ENCODE data around the gene P4HA2. TPM values are rescaled to one million over a fixed set of nuclear protein-coding genes. Genes with fewer than 3 reads are reported as not detected.

Gene P4HA2
- total RNA-seq, 2 donors from 2014 or later, result 16.8 to 18.0 TPM

DNA sequence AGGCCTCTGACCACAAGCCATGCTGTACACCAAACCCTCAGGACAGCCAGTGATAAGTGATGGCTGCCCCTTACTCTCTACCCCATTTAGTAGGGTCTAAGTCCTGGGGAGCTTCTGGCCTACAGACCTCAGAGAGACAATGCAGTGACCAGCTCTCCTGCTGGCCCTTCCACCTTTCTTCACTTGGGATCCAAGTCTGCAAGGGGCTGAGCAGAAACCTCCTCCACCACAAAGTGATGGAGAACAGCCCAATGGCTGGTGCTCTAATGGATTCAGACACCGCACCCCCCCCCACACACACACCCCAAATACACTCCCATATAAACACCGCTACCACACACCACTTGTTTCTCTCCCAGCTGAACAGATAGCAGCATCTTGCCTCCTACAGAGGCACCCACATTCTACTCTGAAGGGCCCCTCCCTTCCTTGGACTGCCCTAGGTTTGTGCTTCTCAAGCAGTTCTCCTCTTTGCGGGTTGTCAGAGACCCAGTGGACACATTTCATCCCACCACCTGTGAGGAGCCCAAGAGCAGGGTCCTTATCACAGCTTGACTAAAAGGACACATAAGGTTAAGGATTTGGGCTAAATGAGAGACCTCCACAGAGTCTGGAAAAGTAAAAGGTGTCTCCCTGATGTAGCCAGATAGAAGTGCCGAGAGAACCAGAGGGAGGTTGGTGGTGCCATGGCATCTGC lies 28.6 kb upstream of the P4HA2 start:
- H3K36me3 ChIP-seq, result no peaks in the 10 kb centered on the region
- no peak for DNase-seq (ENCODE audit: low spot score)
- no peaks in the 10 kb centered on the region for H3K27me3 ChIP-seq (replicated peaks; ENCODE audit: insufficient read depth)
- H3K9me3 ChIP-seq, result no peaks in the 10 kb centered on the region
- H3K4me3 ChIP-seq, result no peak overlapping the region
- TF ChIP-seq POLR2AphosphoS5 (IDR thresholded peaks at IDR 0.05) (no peak), POLR2A (IDR thresholded peaks at IDR 0.05) (no peak)
- TF ChIP-seq, protein P1, sequence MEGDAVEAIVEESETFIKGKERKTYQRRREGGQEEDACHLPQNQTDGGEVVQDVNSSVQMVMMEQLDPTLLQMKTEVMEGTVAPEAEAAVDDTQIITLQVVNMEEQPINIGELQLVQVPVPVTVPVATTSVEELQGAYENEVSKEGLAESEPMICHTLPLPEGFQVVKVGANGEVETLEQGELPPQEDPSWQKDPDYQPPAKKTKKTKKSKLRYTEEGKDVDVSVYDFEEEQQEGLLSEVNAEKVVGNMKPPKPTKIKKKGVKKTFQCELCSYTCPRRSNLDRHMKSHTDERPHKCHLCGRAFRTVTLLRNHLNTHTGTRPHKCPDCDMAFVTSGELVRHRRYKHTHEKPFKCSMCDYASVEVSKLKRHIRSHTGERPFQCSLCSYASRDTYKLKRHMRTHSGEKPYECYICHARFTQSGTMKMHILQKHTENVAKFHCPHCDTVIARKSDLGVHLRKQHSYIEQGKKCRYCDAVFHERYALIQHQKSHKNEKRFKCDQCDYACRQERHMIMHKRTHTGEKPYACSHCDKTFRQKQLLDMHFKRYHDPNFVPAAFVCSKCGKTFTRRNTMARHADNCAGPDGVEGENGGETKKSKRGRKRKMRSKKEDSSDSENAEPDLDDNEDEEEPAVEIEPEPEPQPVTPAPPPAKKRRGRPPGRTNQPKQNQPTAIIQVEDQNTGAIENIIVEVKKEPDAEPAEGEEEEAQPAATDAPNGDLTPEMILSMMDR (IDR thresholded peaks at IDR 0.05), result no peak
- H3K27ac ChIP-seq, result no peak overlapping the region
- H3K4me1 ChIP-seq (replicated peaks), result peaks cover 8% of the 10 kb centered on the region
- intact Hi-C loops (cut with DNase I), result loop anchor here (5.0 to 10.0 kb wide), 2 partner anchors 39 to 239 kb away; partner anchors contain the start of gene IRF1
- WGBS, result 94% methylated on average over 4 of the region's 4 CpGs

DNA sequence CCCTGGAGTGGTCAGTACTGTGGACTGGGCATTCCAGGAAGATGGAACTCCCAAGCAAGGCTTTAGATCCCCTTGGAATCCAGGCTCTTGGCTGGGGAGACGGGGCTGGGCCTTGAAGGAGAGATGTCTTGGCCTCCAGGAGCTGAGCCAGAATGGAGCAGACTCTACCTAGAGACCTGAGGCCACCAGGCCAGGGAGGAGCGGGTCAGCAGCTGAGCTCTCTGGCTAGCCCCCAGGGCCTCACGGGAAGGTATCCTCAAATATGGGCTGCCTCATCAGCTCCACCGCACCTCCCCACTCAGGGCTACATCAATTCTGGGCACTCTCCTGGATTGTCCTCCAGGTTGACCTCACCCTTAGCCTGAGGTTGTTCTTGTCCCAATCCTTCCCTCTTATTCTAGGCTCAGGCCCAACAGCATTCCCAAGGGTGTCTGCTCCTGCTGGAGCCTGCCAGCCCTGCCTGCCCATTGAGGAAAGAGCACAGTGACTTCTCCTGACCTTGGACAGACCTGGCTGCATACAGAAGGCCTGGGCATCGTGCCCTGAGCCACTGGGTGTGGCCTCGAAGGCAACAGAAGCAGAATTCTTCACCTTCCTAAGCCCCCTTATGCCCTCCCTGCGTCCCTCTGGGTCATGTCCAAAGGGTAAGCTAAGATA lies 26.8 kb upstream of the P4HA2 start:
- intact Hi-C loops (cut with DNase I), result loop anchor here (10.0 kb wide), 1 partner anchor 240 kb away; the partner anchor contains the start of gene IRF1
- TF ChIP-seq POLR2A (IDR thresholded peaks at IDR 0.05), result no peak
- TF ChIP-seq, protein P1 (IDR thresholded peaks at IDR 0.05), result no peak
- no peak for TF ChIP-seq POLR2AphosphoS5 (IDR thresholded peaks at IDR 0.05)
- H3K27me3 ChIP-seq (replicated peaks; ENCODE audit: insufficient read depth), result no peaks in the 10 kb centered on the region
- no peak overlapping the region for H3K27ac ChIP-seq
- 75% methylated on average over 7 of the region's 7 CpGs for WGBS
- H3K4me1 ChIP-seq (replicated peaks), result no peaks in the 10 kb centered on the region
- H3K36me3 ChIP-seq, result no peaks in the 10 kb centered on the region
- no peak overlapping the region for H3K4me3 ChIP-seq
- DNase-seq (ENCODE audit: low spot score), result no peak
- H3K9me3 ChIP-seq, result no peaks in the 10 kb centered on the region

DNA sequence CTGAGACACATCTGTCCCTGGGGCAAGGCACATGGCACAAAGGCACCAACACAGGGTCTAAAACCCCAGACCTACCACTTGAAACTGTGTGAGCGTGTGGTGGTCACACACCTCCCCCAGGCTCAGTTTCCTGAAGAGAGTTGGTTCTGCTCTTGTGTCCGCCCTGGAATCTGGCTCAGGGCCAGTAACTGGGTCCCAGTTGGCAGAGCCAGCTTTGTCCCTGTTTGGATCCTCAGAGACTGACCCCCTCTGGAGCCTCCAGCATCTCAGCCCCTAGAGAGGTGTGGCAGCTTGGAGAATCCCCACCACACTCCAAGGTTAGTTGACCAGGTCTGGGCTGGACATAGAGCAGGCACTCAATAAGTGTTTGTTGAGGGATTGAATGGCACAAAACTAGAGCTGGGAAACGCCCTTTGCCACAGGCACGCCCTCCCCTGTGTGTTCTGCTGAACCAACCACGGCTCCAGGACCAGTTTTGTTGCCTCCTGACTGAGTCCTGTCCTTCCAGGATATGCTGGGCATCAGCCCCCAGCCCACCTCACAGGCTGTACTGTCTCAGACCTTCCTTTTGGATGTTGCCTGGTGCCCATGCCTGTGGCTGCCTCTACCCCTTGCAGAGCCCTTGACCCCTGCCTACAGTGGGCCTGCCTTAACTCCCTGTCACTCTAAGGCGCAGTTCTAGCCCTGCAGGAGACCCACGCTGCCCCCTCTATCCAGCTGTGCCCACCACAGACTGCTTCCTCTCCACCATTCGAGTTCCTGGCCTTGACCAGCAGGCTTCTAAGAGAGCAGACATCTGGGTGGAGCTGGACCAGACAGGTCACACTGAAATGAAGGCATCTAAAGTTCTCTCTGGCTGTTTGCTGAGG lies 26.0 kb upstream of the P4HA2 start:
- Histone ChIP-seq H3K4me3 (no peak overlapping the region), H3K9me3 (no peaks in the 10 kb centered on the region), H3K27ac (no peak overlapping the region), H3K27me3 (replicated peaks; ENCODE audit: insufficient read depth) (no peaks in the 10 kb centered on the region), H3K4me1 (replicated peaks) (no peaks in the 10 kb centered on the region), H3K36me3 (no peaks in the 10 kb centered on the region)
- TF ChIP-seq POLR2A (IDR thresholded peaks at IDR 0.05), result no peak
- no peak for TF ChIP-seq POLR2AphosphoS5 (IDR thresholded peaks at IDR 0.05)
- TF ChIP-seq, protein P1 (IDR thresholded peaks at IDR 0.05), result no peak
- intact Hi-C loops (cut with DNase I), result loop anchor here (10.0 kb wide), 1 partner anchor 241 kb away; the partner anchor contains the start of gene IRF1
- no peak for DNase-seq (ENCODE audit: low spot score)
- 89% methylated on average over 8 of the region's 8 CpGs for WGBS

DNA sequence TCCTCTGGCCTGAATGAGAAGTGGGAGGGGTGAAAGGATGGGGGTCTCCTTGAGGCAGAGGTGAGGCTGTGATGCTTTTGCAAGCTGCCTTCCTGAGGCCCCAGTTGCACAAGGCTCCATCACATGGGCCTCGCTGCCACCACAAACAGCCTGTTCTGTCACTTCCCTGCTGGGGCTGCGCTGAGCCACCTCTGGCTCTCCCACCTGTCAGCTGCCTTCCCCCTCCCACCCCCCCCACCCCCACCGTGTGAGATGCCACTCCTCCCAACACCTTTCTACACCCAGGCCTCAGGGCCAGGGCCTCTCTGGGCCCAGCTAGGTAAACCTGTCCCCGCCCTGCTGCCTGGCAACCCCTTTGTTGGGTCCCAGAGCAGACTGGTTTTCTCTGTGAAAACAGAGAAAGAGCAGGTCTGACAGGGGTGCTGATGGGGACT lies 25.4 kb upstream of the P4HA2 start:
- 56% methylated on average over 4 of the region's 4 CpGs for WGBS
- DNase-seq (ENCODE audit: low spot score), result no peak
- Histone ChIP-seq H3K9me3 (no peaks in the 10 kb centered on the region), H3K4me3 (no peak overlapping the region), H3K27me3 (replicated peaks; ENCODE audit: insufficient read depth) (no peaks in the 10 kb centered on the region), H3K27ac (no peak overlapping the region), H3K36me3 (no peaks in the 10 kb centered on the region), H3K4me1 (replicated peaks) (no peaks in the 10 kb centered on the region)
- intact Hi-C loops (cut with DNase I), result loop anchor here (10.0 kb wide), 1 partner anchor 242 kb away; the partner anchor contains the start of gene IRF1
- TF ChIP-seq, protein P1 (IDR thresholded peaks at IDR 0.05), result no peak
- no peak for TF ChIP-seq POLR2AphosphoS5 (IDR thresholded peaks at IDR 0.05)
- TF ChIP-seq POLR2A (IDR thresholded peaks at IDR 0.05), result no peak
